GM19455 (cell line): Measurements from ENCODE around the gene TADA2A.

ENCODE experiments used
- ATAC-seq: cut with Tn5 transposase; IDR thresholded peaks from one replicate; pipeline ENCODE4 v1.9.1; 2021; ENCODE audit not compliant: unreplicated experiment

TADA2A gene, protein sequence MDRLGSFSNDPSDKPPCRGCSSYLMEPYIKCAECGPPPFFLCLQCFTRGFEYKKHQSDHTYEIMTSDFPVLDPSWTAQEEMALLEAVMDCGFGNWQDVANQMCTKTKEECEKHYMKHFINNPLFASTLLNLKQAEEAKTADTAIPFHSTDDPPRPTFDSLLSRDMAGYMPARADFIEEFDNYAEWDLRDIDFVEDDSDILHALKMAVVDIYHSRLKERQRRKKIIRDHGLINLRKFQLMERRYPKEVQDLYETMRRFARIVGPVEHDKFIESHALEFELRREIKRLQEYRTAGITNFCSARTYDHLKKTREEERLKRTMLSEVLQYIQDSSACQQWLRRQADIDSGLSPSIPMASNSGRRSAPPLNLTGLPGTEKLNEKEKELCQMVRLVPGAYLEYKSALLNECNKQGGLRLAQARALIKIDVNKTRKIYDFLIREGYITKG

DNA sequence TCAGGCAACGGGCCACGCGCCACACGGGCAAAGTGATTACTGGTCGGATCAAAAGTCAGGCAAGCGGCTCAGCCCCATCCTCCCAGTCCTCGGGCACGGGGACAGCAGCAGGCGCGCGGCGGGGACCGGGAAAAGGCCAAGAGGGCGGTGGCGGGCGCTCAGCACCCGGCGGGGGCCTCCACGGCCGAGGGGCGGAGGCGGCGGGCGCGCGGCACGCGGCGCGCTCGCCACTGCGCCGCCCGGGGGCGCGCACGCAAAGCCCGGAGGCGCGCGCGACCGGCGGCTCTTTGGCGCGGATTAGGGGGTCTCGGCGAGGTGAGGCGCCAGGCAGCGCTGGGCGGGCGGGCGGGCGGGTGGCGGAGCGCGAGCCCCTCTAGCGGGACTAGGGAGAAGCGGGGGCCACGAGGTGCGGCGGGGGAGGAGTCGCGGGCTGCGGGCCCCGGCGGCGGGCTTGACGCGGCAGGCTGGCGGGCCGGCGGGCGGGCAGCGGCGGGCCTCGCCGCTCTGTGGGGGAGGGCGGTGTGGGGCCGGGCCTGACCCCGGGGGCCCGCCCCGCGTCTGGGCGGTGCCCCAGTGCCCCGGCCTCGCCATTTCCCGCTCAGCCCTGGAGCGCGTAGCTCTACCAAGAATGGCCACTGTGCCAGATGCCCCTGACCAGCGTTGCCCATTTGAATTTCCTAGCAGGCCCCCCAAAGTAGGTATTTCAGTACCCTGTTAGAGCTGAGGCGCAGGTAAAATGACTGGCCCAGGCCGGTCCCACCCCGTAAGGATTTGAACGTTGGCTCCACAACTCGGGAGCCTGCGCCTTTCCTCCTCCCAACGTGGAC lies at the start of gene TADA2A, which contains the start of gene ACACA:
Gene TADA2A, plus strand, starts transcription at position 252 of the 827 bp plus-strand sequence. CDS start 4,480 bp downstream, outside the sequence.
Gene ACACA, minus strand, starts transcription at position 202 of the 827 bp plus-strand sequence. CDS start 537 bp downstream, outside the sequence.
- ATAC-seq = peak; percentile 85

DNA sequence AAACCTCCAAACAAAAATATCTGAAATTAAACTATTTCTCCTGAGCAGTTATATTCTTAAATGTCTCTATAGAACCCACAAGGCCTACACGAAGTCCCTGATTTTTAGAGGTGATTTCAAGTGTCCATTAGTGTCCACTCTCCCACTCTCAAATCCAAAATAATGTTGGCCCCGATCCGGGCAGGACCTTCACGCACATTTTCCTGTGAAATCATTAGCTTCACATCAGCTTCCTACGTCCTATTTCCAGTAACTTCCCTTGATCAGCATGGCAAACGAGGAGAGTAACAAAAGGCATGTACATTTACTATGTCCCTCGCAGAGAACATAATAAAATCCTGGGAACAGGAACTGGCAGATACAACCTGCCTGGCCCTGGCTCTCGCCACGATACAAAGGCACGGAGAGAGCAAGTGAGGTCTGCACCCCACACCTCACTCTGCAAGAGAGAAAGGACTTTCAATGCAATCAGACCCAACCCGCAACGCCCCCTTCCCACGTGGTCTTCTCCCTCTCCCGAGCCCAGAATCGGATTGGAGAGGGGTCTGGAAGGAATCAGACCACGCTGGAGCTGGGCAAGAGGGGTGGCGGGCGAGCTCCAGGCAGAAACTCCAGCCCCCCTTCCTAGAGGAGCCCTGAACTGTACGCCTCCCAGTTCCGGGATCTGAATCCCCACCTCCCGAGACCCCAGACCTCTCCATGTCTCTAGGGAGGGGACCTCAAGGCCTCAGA lies 48.4 kb upstream of the TADA2A start:
- ATAC-seq = no peak

DNA sequence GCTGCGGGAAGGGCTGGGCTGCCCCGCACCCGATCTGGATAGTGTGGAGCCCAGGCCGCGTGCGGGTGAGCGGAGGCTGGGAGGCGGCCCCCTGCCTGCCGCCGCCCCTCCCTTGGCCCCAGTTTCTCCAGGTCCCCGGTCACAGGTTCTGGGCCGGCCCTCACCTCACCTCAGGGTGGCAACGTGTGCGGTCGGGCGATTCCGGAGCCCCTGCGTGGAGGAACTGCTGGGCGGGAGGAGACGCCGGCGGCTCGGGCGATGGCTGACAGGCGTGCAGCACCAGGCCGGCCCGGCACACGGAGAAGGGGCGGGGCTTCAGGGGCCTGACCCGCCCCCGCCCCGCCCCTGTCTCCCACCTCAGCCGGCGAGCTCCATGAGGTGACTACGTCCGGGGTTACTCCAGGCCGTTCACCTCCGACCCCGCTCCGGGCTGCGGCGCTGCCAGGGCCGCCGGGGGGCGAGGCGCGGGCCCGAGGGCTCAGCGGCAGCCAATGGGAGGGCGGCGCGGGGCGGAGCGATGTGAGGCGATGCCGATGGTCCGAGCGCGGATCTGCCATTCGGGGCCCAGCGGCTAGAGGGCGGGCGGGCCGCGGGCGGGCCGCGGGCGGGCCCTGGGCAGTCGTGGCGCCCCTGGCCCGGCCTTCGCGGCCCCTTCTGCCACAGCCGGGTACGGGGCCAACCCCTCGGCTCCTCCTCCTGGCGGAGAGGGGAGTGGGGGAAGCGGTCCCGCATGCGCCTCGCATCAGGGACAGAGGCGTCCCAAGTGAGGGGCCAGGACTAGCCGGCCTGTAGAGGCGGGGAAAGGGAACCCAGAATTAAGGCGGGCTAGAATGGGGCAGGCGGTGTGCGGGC lies 47.6 kb upstream of the TADA2A start:
- peak; percentile 91 for ATAC-seq

DNA sequence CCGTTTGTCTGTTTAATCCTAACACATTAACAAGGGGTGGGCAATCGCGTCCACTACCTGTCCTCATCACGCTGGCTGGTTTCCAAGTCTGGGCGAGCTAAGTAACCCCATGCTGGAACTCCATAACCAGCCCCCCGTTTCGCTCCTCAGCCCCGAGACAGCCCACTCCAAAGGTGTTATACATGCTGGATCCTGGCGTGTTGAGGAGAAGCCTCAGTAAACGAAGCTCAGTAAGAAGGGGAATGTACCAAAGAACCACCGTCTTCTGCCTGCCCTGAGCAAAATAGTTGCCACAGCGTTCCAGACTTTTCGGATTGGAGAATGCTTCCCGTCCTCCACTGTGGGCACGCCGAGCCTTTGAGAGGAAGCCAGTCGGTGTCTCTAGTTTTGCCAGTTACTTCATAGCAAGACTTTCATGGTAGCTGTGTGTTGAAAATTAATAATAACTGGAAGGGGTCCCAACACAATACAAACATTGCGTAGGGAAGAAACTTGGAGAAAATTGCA lies 47.0 kb upstream of the TADA2A start:
- no peak for ATAC-seq

DNA sequence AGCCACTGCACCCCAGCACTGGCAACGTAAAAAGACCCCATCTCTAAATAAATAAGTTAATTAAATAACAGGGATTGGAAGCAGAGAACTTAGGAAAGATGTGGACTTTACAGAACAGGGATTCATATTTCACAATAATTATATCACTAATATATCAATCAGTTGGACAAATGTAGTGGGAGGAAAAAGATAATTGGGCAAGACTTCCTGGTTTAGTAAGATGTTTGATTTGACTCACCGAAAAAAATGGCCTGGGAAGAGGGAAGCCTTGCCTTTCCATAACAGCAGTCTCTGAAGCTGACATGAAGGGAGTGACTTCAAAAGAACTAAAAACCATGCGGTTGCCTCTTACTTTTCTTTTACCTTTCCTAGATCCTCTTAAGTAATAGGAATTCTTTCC lies 46.1 kb upstream of the TADA2A start:
- no peak for ATAC-seq

DNA sequence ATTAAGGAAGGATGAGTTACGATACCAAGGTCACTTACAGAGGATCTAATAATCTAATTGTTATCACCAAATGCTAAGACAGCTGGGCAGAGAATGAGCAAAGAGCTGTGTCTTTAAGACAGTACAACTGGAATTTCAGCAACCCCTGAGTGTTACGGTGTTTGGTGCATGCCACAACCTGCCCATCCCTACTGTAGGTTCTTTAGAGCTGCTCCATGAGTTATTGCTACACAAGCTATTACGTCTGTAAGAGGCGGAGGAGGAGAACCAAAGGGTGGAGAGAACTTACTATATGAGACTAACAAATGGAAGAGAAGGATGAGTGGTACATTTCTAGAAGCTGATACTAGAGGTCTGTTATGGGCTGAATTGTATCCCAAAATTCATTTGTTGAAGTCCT lies 45.1 kb upstream of the TADA2A start:
- ATAC-seq = no peak

DNA sequence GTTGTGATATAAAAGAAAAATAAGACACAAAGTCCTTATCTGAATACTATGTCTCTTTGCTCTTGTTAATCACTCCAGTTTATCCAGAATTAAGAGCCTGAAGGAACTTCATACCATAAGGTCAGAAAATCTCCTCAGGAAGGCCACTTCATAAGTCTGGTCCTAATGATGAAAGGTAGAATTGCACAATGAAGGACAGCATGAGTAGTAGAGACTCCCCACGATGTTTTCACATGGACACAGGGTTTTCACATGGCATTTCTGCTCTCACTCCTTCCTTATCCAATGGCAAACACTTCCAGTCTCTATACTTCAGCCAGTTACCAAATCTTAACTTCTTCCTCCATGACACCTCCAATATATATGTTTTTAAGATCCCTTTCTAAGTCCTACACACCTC lies 41.1 kb upstream of the TADA2A start:
- ATAC-seq = no peak

DNA sequence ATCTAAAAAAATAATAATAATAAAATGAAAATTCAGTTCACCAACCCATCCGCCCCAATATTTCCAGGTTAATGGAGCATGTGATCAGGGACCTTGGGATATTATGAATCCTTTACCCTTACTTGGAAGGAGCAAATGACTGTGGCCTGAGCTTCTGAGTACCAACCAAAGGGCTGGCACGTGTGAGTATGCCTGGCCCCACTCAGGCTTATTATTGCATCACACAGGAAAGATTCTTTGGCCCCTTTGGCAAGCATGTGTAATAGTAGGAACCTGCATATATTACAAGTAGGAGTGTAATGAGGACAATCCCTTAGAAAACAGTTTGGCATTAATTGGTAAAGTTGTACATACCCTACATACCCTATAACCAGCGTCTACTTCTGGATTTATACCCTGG lies 38.1 kb upstream of the TADA2A start:
- no peak for ATAC-seq

DNA sequence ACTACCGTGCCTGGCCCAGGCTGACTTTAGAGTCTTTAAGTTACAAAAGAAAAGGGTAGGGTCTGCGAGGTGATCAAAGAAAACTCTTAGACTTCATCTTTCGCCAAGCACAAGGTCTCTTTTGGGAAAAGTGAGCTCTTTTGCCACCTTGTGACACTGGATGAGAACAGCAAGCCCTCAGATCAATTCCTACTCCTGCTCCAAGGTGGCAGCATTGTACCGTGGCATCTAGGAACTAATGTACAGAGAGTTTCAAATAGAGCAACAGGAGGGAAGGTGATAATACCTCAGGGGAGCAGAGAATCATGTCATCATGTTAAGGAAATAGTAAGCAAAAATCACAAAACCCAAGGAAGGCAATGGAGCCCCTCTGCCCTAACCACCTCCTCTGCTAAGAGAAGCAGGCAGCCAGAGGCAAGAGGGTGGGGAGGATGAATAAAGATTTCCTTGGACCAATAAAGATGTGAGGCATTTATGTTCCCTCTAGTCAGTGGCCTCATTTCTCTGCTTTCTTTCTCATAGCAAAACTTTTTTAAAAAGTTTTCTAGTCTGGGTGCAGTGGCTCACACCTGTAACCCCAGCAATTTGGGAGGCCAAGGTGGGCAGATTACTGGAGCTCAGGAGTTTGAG lies 33.0 kb upstream of the TADA2A start:
- ATAC-seq = no peak

DNA sequence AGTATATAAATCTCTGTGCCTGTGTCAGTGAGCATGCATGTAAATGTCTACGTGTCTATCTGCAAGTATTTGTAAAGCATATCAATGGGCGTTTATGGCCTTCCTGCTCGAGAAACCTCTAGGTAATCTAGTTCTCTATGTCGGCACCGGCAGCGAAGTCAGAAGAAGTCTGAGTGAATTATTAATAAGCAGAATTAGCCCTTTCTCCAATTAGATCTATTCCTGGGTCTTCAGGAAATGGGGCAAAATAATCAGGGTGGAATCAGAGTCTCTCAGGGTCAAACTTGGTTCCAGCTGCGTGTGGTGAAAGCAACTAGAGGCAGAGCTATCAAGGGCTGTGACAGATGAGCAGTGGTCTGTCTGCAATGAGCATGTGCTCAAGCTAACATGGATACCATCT lies 31.0 kb upstream of the TADA2A start, which contains the start of gene C17orf78:
Gene C17orf78, plus strand, starts transcription at position 280 of the 400 bp plus-strand sequence. Its CDS starts 108 bp downstream, at position 388.
- ATAC-seq = no peak

DNA sequence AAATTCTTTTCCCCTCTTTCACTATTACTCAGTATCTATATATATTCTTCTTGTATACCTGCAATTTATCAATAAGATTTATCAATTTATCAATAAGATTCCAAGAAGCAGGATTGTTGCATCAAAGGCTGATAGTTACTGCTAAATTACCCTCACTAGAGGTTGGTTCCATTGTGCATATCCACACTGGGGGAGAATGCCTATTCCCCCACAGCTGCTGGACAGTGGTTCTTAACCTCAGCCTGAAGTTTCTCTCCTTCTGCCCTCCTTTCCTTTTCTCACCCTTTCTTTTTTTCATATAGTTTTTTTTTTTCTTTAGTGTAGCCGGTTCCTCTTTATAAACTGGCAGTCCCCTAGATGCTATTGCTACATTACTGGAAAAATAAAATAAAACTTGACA lies 24.6 kb upstream of the TADA2A start:
- no peak for ATAC-seq

DNA sequence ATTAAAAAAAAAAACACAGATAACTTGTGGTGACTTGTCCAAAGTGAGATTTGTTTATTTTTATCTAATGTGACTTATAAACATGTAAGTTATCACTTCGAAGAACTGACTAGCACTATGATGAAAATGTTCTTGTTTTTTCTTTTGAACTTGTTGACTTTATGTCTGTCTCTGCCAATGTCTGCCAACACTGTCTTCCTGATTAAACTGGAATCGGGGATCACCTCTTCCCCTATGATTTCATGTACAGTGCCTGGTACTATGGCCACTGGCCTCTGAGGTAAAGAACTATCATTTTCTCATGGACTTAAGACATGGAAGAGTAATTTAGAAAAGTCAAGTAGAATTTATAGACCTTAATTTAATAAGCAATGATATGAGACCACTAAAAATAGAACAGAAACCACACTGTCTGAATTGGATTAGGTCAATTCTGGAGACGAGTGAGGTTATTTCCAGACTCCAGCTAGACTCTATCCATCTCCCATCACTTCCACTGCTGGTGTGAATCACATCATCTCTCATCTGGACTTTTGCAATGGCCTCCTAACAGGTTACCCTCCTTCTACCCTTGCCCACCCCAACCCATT lies 22.0 kb upstream of the TADA2A start:
- ATAC-seq = no peak

DNA sequence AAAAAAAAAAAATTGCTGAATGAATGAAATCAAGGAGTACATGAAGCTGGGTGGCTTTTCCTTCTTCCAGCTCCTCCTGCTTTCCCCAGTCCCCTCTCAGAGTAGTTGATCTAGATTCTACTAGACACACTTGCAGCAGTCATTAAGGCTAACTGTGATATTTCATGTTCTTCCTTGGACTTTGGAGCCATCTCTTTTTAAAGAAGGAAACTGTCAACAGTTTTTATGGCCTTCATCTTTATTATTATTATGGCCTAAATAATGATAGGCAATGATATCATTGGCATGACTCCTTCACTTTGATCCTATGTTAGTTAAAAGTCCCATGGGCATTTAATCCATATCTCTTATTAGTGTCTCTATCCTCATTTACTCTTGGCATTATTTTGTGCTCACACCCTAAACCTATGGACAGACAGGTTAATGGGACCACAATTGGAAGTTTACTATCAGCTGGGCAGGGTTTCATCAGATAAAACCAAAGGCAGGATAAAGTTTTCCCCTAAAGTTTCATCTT lies 21.2 kb upstream of the TADA2A start:
- ATAC-seq = no peak

DNA sequence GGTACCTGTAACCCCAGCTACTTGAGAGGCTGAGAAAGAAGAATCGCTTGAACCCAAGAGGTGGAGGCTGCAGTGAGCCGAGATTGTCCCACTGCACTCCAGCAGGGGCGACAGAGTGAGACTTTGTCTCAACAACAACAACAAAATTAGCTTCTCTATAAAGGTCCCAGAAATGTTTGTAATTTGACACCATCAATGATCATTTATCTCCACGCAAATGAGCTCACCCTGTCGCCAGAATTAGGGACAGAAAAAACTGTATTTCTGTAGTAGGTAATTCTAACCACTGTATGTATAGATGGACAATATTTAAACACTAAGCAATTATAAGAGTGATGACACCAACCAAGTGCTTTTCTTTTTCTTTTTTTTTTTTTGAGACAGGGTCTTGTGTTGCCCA lies 20.2 kb upstream of the TADA2A start:
- ATAC-seq = no peak

DNA sequence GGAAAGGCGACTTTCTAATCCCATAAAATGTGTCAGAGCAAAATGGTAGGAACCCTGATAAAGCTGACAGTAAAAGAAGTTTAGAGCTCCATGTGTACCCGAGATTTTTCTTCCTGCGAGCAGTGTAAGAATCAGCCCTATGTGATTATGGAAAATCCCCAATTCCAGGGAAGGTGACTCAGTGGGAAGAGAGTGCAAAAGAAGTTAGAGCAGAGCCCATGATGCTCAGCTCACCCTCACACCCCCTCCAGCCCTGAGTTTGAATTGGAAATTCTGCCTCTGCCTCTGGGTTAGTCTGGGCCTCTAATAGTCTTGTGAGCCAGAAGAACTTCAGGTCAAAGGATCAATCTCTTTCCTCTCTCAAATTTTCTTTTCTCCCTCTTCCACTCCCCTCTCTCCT lies 18.4 kb upstream of the TADA2A start:
- ATAC-seq = no peak

DNA sequence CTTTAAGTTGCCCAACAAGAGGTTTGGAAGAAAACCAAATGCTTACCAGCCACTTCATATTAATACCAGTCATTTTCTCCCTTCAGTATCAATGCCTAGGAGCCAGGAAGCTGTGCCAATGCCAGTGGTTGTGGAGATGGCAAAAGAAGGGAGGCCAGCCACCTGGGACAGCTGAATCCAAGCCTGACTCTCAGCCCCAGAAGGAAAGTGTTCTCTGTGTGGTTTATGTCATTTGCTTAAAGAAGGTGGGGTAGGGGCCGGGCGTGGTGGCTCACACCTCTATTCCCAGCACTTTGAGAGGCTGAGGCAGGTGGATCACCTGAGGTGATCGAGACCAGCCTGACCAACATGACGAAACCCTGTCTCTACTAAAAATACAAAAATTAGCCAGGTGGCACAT lies 17.5 kb upstream of the TADA2A start:
- no peak for ATAC-seq

DNA sequence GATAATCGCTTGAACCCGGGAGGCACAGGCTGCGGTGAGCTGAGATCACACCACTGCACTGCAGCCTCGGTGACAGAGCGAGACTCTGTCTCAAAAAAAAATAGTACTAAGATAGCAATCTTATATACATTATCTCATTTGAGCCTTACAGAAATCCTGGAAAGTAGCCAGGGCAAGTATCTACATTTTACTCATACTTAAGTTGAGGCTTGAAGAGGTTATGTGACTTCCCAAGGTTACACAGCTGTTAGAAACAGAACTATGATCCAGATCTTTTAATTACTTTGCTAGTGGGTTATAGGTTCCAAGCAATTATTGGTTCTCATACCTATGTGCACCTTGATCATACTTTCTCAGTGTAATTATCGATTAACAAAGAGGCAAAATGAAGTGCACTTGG lies 15.5 kb upstream of the TADA2A start:
- no peak for ATAC-seq

DNA sequence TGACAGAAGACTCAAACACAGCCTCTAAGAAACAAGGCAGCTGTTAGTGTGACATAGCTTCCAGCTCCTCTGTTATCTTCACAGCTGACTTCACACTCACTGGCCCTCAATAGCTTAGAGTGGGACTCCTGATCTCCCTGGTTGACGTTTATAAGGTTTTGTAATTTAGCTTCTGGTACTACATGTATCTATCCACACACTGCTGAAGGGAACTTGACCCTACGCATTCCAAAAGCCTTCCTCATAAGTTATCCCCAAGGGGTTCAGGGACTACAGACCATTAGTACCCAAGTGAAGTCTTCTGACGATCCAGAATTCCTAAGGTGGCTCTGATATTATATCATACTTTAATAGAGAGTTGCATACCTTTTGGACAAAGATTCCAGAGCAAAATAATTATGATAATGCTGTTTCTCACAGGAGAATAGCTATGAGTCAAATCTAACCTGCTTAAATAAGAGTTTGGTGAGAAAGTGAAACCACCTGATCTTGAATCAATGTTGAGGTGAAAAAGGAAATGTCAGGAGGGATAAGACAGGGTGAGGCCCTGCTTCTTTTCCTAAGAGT lies 14.6 kb upstream of the TADA2A start:
- ATAC-seq = no peak

DNA sequence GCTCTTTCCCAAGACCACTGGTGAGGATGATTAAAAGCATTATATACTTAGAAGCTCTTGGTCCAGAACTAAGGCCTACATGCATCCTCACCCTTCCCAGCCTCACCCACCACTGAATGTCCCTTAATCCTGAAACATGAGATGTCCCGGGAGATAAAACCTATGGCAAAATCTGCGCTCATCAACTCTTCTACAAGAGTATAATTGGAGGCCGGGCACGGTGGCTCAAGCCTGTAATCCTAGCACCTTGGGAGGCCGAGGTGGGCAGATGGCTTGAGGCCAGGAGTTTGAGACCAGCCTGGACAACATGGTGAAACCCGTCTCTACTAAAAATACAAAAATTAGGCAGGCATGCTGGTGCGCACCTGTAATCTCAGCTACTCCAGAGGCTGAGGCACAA lies 13.3 kb upstream of the TADA2A start:
- ATAC-seq = no peak
